Activated naive CD4-positive, alpha-beta T cell treated with anti-CD3 and anti-CD28 coated beads, Interleukin-2, amount 50 U/mL, for 24 hours (primary cell): ENCODE data around the gene NRG3.

ENCODE experiments used
- H3K27ac Mint-ChIP-seq: one replicate; pipeline ENCODE4 v1.8.0; 2021; ENCODE audit warnings: mild to moderate bottlenecking, mixed read lengths
- H3K27me3 Mint-ChIP-seq: one replicate; pipeline ENCODE4 v1.8.0; 2021; ENCODE audit warnings: mixed read lengths
- H3K36me3 Mint-ChIP-seq: one replicate; pipeline ENCODE4 v1.8.0; 2021; ENCODE audit warnings: mixed read lengths
- H3K4me1 Mint-ChIP-seq: one replicate; pipeline ENCODE4 v1.8.0; 2021; ENCODE audit warnings: mixed read lengths
- H3K4me3 Mint-ChIP-seq: one replicate; pipeline ENCODE4 v1.8.0; 2021; ENCODE audit warnings: mild to moderate bottlenecking, mixed read lengths
- H3K9me3 Mint-ChIP-seq: one replicate; pipeline ENCODE4 v1.8.0; 2021; ENCODE audit warnings: mixed read lengths

The NRG3 gene

DNA sequence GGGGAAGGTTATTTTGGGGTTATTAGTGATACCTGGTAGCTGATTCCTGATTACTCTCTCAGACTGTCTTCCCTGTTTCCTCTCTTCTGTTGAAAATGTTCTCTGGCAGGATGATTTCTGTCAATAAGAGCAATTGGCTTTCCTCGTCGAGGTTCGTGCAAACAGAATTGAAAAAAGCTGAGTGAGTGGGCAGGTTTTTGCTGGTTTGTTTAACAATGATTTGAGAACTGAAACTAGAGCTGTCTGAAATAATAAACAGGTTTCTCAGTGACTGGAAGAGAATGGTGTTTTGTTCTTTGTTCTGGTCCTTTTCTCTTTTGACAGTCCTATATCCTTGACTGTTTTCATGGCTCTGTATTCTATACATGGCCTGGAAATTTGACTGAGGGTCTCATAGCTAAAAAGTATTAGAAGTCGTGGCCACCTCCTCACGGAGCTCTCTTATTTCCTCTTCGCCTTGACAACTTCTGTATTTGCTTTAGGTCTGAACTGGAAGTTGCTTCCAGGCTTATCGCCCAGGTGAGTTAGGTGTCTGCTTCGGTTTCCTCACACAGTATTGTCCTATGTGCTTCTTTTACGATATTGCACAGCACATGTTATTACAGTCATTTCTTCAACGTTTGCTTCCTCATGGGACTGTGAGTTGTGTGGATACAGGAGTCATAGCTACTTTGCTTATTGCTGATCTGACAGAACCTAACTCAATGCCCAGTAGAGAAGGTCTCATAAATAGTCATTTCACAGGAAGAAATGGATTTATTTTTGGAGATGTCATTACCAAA, 403.6 kb downstream of the NRG3 start:
- Mint-ChIP-seq H3K9me3 (no peaks in the 10 kb centered on the region), H3K27ac (no peak overlapping the region), H3K4me3 (no peak overlapping the region)

DNA sequence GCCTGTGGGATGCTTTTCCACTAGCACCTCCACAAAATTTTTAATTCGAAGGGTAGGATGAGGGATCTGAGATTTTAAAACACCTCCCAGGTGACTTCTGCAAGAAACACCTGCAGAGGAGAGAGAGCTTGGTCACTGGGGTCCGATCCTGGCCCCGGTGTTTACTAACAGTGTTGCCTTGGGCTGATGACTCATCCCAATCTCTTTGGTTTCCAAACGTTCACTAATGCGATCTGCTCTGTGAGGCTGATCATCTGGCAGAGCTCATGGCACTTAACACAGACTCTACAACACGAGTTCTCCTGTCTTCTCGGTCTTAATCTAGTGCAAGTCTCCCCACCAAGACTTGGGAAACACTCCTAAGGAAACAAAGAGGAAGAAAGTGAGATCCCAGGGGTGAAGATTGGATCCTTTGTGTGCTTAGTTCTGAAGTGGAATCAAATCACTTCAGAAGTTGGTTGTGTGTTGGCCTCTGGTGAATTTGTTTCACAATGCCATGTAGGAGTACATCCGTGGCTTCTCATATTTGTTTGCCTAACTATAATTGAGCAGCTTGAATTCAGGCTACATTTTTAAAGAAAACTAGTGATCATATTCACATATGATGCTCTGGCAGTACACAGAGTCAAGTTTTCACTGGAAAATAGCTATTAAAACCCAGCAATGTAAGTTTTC, 407.9 kb downstream of the NRG3 start:
- no peaks in the 10 kb centered on the region for H3K4me1 Mint-ChIP-seq
- no peak overlapping the region for H3K27ac Mint-ChIP-seq
- H3K9me3 Mint-ChIP-seq = no peaks in the 10 kb centered on the region
- H3K4me3 Mint-ChIP-seq = no peak overlapping the region
- no peaks in the 10 kb centered on the region for H3K27me3 Mint-ChIP-seq
- H3K36me3 Mint-ChIP-seq = no peaks in the 10 kb centered on the region

More for the DNA sequence above, 403.6 kb downstream of the NRG3 start:
- H3K36me3 Mint-ChIP-seq = no peaks in the 10 kb centered on the region
- no peaks in the 10 kb centered on the region for H3K27me3 Mint-ChIP-seq
- no peaks in the 10 kb centered on the region for H3K4me1 Mint-ChIP-seq

GRCh38 chr10:82284180-82284579, 409.2 kb downstream of the NRG3 start:
- H3K4me1 Mint-ChIP-seq = no peaks in the 10 kb centered on the region
- H3K36me3 Mint-ChIP-seq = no peaks in the 10 kb centered on the region
- no peaks in the 10 kb centered on the region for H3K9me3 Mint-ChIP-seq
- H3K27ac Mint-ChIP-seq = no peak overlapping the region
- no peak overlapping the region for H3K4me3 Mint-ChIP-seq
- no peaks in the 10 kb centered on the region for H3K27me3 Mint-ChIP-seq

- Mint-ChIP-seq H3K27me3 (no peaks in the 10 kb centered on the region), H3K36me3 (no peaks in the 10 kb centered on the region), H3K4me1 (no peaks in the 10 kb centered on the region), H3K27ac (no peak overlapping the region), H3K4me3 (no peak overlapping the region), H3K9me3 (no peaks in the 10 kb centered on the region)
These were observed 413.5 kb downstream of the NRG3 start for GRCh38 chr10:82288461-82288881.

- no peaks in the 10 kb centered on the region for H3K4me1 Mint-ChIP-seq
- H3K9me3 Mint-ChIP-seq = no peaks in the 10 kb centered on the region
- no peak overlapping the region for H3K27ac Mint-ChIP-seq
- H3K36me3 Mint-ChIP-seq = no peaks in the 10 kb centered on the region
- H3K4me3 Mint-ChIP-seq = no peak overlapping the region
- no peaks in the 10 kb centered on the region for H3K27me3 Mint-ChIP-seq
These were observed 415.0 kb downstream of the NRG3 start for GRCh38 chr10:82289945-82290344.

DNA sequence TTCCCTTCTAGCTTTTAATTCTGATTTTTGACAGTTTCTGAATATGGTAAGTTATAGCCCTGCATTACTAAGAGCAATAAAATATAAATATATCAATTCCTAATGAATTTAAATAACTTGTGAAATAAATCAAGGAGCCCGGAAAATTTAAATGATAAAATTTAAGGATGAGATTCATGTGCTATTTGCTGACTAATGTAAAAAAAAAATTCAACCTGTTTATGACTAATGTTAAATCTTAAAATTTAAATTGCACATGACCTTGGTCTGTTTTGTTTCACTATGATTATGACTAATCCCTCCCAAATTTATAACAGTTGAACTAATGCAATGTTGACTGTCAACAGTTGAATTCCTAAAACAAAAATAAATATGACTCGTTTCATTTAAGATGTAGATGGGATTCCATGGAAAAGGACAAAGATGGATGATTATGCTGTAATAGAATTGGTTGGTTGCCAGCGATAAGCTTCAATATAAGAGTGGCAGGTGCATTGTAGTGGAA, 419.9 kb downstream of the NRG3 start:
- Mint-ChIP-seq H3K9me3 (no peaks in the 10 kb centered on the region), H3K27me3 (no peaks in the 10 kb centered on the region), H3K27ac (no peak overlapping the region), H3K36me3 (no peaks in the 10 kb centered on the region), H3K4me1 (no peaks in the 10 kb centered on the region), H3K4me3 (no peak overlapping the region)

DNA sequence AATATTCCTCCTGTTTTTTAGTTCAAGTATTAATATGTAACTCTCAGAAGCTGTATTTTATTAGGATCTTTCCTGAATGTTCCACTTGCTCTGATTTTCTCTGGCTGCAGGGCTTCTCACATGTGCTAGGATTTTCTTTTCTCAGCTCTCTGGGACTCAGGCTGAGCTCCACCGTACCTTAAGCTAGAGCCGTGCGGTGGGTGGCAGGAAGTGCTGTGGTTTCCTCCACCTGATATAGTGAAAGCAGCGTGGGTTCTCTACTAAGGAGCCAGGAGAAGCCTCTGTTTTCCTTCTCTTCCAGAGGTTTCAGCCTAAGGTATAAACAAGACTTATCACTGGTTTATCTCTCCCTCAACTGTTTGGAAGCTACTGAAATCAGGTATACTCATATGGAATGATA, 433.6 kb downstream of the NRG3 start:
- Mint-ChIP-seq H3K36me3 (no peaks in the 10 kb centered on the region), H3K9me3 (peaks cover 8% of the 10 kb centered on the region)

GRCh38 chr10:82310839-82311238, 435.8 kb downstream of the NRG3 start:
- Mint-ChIP-seq H3K4me3 (no peak overlapping the region), H3K9me3 (peaks cover 8% of the 10 kb centered on the region), H3K27me3 (no peaks in the 10 kb centered on the region), H3K27ac (no peak overlapping the region), H3K4me1 (no peaks in the 10 kb centered on the region), H3K36me3 (no peaks in the 10 kb centered on the region)

More for the DNA sequence above, 433.6 kb downstream of the NRG3 start:
- H3K27ac Mint-ChIP-seq = no peak overlapping the region
- H3K4me3 Mint-ChIP-seq = no peak overlapping the region
- no peaks in the 10 kb centered on the region for H3K4me1 Mint-ChIP-seq
- no peaks in the 10 kb centered on the region for H3K27me3 Mint-ChIP-seq

GRCh38 chr10:82313401-82313800, 438.4 kb downstream of the NRG3 start:
- Mint-ChIP-seq H3K4me3 (no peak overlapping the region), H3K9me3 (peaks cover 8% of the 10 kb centered on the region), H3K36me3 (no peaks in the 10 kb centered on the region), H3K27me3 (no peaks in the 10 kb centered on the region), H3K27ac (no peak overlapping the region), H3K4me1 (no peaks in the 10 kb centered on the region)

DNA sequence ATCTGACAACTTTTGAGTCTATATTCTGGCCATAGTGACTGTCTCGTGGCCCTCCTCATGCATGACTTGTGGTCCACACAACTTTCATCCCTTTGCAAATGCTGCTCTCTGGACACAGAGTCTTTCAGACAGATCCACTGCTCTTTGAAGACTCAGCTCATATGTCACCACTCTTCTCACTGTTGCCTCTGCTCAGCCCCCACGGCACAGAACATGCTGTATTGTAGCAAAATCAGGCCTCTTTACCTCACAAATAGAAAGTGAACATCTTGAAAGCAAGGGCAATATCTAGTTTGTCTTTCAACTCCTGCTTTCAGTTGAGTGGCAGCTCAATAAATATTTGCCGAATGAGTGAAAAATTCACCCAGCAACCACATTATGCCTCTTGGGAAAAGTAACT, 443.5 kb downstream of the NRG3 start:
- no peaks in the 10 kb centered on the region for H3K36me3 Mint-ChIP-seq
- no peaks in the 10 kb centered on the region for H3K27me3 Mint-ChIP-seq
- peaks cover 4% of the 10 kb centered on the region for H3K9me3 Mint-ChIP-seq
- no peak overlapping the region for H3K4me3 Mint-ChIP-seq
- no peak overlapping the region for H3K27ac Mint-ChIP-seq
- no peaks in the 10 kb centered on the region for H3K4me1 Mint-ChIP-seq

DNA sequence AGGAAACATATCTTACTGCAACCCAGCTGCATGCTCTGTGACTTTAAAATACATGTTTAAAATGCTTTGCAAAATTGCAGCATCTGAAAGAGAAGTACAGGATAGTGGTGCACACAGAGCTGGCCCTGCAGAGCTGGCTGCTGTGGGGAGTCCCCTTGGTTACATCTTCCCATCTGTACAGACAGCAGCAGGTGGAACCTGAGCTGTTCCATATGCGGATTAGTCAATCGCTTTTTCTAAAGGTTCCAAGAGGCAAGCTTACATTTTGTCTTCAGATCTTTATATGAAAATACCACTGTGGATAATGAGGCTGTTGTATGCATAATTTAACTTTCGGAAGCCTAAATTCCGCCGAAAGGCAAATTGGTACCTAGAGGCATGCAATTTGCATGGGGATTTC, 444.1 kb downstream of the NRG3 start:
- peaks cover 4% of the 10 kb centered on the region for H3K9me3 Mint-ChIP-seq
- no peaks in the 10 kb centered on the region for H3K36me3 Mint-ChIP-seq
- H3K4me1 Mint-ChIP-seq = no peaks in the 10 kb centered on the region
- H3K27me3 Mint-ChIP-seq = no peaks in the 10 kb centered on the region
- no peak overlapping the region for H3K27ac Mint-ChIP-seq
- no peak overlapping the region for H3K4me3 Mint-ChIP-seq

DNA sequence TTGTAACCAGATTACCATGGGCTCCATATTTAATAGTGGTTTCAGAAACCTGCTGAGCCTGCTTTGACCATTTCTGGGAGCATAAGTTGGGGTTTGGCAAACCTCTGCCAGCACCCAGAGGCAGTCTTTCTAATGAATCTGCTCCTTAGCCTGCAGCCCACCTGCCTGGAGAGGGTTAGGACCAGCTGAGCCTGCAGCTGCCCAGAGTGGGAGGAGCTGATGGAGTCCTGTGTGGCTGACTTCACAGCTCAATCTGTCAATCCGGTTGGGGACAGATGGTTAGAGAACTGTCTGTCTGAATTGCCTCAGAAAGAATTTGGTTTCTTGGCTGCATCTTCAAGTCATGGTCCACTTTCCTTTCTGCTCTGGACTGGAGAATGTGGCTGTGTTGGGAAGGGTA, 444.6 kb downstream of the NRG3 start:
- no peaks in the 10 kb centered on the region for H3K36me3 Mint-ChIP-seq
- H3K27ac Mint-ChIP-seq = no peak overlapping the region
- H3K4me1 Mint-ChIP-seq = no peaks in the 10 kb centered on the region
- no peaks in the 10 kb centered on the region for H3K27me3 Mint-ChIP-seq
- no peak overlapping the region for H3K4me3 Mint-ChIP-seq
- H3K9me3 Mint-ChIP-seq = peaks cover 4% of the 10 kb centered on the region

- H3K9me3 Mint-ChIP-seq = peaks cover 4% of the 10 kb centered on the region
- H3K4me3 Mint-ChIP-seq = no peak overlapping the region
- no peaks in the 10 kb centered on the region for H3K27me3 Mint-ChIP-seq
- no peak overlapping the region for H3K27ac Mint-ChIP-seq
- no peaks in the 10 kb centered on the region for H3K36me3 Mint-ChIP-seq
- H3K4me1 Mint-ChIP-seq = no peaks in the 10 kb centered on the region
These were observed 446.7 kb downstream of the NRG3 start for GRCh38 chr10:82321724-82322123.

DNA sequence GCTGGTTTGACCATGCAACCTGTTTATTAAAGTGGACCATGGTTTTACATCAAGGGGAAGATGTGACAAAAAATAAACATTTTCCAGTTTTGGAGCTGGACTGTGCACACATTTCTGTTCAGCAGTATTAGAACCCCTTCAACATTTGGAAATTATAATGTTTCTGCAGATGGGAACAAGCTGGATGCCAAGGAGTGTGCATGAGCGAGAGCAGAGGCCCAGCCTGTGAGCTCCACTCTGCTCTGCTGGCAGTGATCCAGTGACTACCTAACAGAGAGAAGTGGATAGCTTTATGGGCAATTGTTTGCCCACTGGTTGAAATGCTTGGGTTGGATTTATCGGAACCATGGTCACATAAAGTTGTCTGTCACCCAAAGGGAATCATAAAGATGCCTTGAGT, 456.7 kb downstream of the NRG3 start:
- no peaks in the 10 kb centered on the region for H3K36me3 Mint-ChIP-seq
- no peaks in the 10 kb centered on the region for H3K4me1 Mint-ChIP-seq
- no peak overlapping the region for H3K4me3 Mint-ChIP-seq
- peaks cover 4% of the 10 kb centered on the region for H3K9me3 Mint-ChIP-seq
- H3K27ac Mint-ChIP-seq = no peak overlapping the region
- peaks cover 1% of the 10 kb centered on the region for H3K27me3 Mint-ChIP-seq

GRCh38 chr10:82335831-82336230, 460.8 kb downstream of the NRG3 start:
- H3K36me3 Mint-ChIP-seq = no peaks in the 10 kb centered on the region
- peaks cover 4% of the 10 kb centered on the region for H3K9me3 Mint-ChIP-seq
- H3K27ac Mint-ChIP-seq = no peak overlapping the region
- H3K4me3 Mint-ChIP-seq = no peak overlapping the region
- H3K4me1 Mint-ChIP-seq = no peaks in the 10 kb centered on the region
- H3K27me3 Mint-ChIP-seq = peaks cover 1% of the 10 kb centered on the region

DNA sequence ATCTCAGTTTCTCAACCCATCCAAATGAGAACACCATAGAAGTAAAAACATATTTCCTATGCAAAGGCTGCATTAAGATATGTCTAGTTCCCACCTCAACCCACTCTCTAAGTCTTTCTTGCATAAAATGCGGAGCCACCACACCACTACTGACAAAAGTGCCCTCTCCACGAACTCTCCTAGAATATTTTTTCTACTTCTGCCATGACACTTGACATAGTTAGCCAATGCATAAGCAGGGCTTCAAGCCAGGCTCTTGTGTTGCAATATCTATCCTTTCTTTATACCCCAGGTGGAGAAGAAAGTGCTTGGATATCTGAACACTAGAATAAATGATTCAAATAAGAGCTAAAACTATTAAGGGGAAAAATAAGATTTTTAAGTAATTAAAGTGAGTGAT, 465.2 kb downstream of the NRG3 start:
- Mint-ChIP-seq H3K4me1 (no peaks in the 10 kb centered on the region), H3K9me3 (peaks cover 3% of the 10 kb centered on the region), H3K36me3 (no peaks in the 10 kb centered on the region), H3K27ac (no peak overlapping the region), H3K27me3 (no peaks in the 10 kb centered on the region), H3K4me3 (no peak overlapping the region)
